HG03135 (cell line): ENCODE results near the gene GGTLC2.

Experiments used
- ATAC-seq: cut with Tn5 transposase; IDR thresholded peaks from one replicate; pipeline ENCODE4 v1.9.1; 2021; ENCODE audit warnings: mild to moderate bottlenecking, moderate library complexity; ENCODE audit not compliant: unreplicated experiment

Gene GGTLC2

GRCh38 chr22:22689621-22690345 is 45.4 kb downstream of the GGTLC2 start:
- no peak for ATAC-seq

- no peak for ATAC-seq
Observed at GRCh38 chr22:22691055-22691454, 46.6 kb downstream of the GGTLC2 start.

GRCh38 chr22:22691716-22692701 is 47.6 kb downstream of the GGTLC2 start:
- ATAC-seq: no peak

GRCh38 chr22:22692707-22693530 is 48.5 kb downstream of the GGTLC2 start:
- ATAC-seq: no peak

GRCh38 chr22:22693531-22693884 is 49.1 kb downstream of the GGTLC2 start:
- ATAC-seq: no peak

GRCh38 chr22:22694106-22694505 is 49.7 kb downstream of the GGTLC2 start:
- no peak for ATAC-seq

GRCh38 chr22:22696104-22696503 is 51.7 kb downstream of the GGTLC2 start:
- ATAC-seq: no peak
